HG03354 (cell line): Measurements from ENCODE around the gene PCDH15.

Source experiments
- ATAC-seq: cut with Tn5 transposase; IDR thresholded peaks from one replicate; pipeline ENCODE4 v1.9.1; 2021; ENCODE audit warnings: mild to moderate bottlenecking; ENCODE audit not compliant: unreplicated experiment, poor library complexity, severe bottlenecking

Gene PCDH15

DNA sequence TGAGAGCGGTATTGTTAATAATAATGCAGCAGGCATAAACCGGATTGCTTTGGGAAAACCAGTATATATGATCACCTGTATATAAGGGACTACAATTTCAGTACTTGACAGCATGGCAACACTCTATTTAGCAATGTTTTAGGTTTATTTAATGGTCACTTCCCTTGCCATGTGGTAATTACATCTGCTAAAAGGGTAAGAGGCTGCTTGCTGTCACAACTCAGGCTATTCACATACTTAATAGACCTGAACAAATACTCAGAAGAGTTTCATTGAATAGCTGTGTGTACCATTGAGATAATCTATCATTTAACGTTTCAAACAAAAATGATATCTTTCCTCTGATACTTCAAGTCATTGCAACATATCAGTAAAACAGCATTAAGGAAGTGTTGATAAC is 90.1 kb downstream of the PCDH15 start:
- ATAC-seq: no peak

DNA sequence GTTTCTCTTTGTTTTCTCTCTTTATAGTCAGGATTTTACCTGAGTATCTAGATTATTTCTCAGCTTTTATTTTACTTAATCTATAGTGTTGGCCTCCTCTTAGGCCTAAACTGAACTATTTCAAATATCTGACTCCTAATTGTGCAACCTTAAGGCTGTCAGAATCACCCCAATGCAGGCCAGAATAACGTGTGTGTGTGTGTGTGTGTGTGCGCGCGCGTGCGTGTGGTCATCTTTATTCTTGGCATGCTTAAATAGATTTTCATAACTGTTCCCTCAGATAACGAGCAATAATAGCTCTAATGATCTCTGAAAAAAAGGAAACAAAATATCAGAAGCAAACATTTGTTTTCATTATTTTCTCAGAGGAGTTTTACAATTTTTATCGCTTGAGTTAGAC is 92.4 kb downstream of the PCDH15 start:
- no peak for ATAC-seq

DNA sequence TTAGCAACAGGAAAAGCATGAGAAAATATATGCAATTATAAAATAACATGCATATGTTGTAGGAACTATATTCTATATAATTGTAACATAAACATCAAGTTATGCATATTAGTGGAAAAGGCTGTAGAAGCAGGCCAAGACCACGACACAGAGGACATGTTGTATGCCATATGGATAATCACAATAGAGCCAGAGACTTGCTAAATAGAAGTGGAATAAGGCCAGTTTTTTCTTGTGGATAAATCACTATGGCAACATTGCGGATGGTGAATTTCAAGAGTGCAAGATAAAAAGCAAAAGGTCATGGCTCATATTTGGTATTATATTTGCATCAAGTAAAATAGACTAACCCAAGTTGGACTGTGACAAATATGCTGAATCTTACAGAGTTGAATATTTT is 93.0 kb downstream of the PCDH15 start:
- no peak for ATAC-seq

DNA sequence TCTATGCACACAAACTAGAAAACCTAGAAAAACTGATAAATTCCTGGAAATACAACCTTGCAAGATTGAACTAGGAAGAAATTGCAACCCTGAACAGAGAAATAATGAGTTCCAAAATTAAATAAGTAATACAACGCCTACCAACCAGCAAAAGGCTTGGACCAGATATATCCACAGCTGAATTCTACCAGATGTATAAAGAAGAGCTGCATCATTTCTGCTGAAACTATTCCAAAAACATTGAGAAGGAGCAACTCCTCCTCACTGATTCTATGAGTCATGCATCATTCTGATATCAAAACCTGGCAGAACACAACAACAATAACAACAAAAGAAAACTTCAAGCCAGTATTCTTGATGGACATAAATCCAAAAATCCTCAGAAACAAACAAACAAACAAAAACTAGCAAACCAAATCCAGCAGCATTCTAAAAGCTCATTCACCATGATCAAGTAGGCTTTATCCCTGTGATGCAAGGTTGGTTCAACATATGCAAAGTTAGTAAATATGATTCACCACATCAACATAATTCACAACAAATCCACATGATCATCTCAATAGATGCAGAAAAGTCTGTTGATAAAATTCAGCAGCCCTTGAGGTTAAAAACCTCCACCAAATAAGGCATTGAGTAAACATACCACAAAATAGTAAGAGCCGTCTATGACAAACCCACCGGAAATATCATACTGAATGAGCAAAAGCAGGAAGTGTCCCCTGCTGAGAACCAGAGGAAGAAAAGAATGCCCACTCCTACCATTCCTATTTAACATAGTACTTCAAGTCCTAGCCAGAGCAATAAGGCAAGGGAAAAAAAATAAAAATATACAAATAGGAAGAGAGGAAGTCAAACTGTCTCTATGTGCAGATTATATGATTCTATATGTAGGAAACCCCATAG is 98.2 kb downstream of the PCDH15 start:
- ATAC-seq: no peak

DNA sequence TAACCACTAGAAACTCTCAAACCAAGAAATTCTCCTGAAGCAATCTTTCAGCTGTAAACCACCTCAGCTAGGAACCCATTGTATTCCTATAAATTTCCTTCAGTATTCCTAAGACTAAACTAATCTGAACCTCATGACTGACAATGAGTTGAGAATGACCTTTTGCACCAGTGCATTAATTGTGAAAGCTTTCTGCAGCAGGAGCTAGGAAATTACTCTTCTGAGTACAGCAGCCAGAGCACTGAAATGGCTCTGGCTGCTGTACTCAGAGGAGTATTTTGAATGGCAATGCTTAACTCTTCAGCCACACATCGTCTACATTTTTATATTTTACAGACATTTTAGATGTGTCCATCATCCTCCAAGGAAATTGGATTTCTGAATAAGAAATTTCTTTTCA is 109.7 kb downstream of the PCDH15 start:
- ATAC-seq: no peak

DNA sequence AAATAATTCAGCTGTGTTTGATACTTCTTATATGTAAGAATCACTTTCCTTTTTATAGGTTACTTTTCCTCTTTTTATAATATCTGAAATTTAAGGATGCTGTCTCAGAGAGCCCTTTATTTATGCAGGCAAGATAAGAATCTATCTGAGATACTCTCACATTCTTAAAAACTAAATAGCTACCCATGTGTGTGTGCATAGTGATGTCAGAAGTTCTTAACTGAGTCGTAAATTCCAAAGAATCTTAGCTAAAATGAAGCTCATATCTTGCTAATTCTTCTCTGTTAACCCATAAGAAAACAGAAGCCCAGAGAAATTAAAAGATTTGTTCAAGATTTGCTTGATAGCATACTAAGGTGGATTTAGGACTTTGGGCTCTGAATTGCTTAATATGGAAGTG is 118.5 kb downstream of the PCDH15 start:
- no peak for ATAC-seq

DNA sequence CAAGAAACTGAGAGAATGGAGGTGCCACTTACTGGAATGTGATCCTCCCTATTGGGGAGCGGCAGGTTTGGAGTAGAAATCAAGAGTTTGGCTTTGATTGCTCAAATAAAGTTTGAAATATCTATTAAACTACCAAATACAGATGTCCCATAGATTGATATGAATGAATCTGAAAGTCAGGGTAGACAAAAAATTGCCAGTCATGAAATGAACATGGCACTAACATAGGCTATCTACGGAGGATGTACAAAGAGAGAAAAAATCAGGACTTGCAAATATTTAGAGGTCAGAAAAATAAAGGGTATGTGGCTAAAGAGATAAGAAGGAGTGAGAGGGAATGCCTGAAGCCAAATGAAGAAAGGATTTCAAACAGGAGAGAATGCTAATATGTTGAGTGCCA is 119.9 kb downstream of the PCDH15 start:
- ATAC-seq: no peak

DNA sequence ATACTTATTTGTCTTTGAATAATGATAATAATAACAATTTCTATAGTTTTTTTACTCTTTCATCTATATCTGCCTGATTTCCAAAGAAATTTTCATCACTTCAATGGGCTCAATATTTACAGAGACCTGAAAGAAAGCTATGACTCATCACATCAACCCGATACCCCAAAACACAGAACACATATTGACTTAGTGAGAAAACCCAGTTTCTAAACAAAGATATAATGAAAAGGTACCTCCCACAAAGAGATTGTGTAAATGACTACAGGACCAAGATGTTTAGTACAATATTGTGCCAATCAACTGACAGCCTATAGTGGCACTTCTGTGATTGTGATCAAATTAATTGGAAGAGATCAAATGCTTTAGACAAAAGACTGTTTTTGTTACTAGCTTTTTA is 133.9 kb downstream of the PCDH15 start:
- no peak for ATAC-seq

DNA sequence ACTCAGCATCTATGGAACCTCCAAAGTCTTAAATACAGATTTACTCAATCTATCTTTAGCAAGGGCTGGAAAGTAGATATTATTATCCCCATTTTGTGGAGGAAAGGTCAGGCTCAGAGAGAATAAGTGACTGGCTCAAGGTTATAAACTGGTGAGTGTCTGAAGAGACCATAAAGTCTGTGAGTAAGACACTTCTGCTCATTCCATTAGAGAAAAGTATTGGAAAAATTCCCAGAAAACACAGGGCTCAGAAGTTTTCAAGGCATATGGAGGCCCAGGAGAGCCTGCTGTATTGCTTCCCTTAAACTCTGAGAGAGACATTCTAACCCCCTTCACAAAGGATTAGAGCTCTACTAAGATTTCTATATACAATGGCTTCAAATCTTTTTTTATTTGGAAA is 134.8 kb downstream of the PCDH15 start:
- no peak for ATAC-seq

DNA sequence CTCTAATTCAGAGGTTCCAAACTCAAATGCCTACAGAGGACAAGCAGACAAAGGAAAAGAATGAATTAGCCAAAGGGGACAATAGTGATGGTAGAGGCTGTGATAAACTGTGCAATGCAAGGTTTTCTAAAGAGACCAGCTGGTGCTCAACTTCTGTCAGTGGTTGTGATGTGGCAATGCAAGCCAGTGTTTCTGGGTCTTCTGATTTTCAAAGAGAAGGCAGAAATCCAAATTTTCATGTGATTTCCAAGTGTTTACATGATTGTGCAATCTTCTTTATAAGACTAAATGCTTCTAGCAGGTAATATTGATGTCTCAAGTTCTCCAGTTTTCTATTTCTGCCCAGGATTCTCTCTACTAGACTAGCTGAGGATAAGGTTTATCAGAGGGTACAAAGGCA is 135.9 kb downstream of the PCDH15 start:
- no peak for ATAC-seq

DNA sequence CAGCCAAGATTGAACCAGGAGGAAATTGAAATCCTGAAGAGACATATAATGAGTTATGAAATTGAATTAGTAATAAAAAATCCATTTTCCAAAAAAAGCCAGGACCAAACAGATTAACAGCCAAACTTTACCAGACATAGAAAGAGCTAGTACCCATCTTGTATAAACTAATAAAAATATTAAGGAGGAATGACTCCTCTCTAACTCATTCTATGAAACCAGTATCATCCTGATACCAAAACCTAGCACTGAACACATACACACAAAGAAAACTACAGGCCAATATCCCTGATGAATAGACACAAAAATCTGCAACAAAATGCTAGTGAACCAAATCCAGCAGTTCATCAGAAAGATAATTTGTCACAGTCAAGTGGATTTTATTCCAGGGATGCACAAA is 140.6 kb downstream of the PCDH15 start:
- ATAC-seq: no peak

DNA sequence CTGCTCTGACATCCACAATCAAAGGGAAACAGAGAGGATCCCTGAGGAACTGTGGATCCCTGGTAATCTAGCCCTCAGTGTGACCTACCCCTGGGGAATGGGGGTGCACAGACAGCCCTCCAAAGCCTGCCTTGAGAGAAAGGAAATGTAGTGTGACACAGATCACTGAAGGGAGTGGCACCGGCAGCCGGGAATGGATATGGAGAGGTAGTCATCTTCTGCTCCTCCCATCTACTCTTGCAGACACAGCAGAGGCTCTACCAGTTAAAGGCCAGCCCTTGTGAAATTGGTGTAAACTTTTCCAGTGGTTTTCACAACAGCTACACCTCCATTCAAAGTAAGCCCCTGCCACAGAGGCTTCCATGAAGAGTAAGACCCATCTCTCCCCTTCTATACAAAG is 144.4 kb downstream of the PCDH15 start:
- ATAC-seq: no peak

DNA sequence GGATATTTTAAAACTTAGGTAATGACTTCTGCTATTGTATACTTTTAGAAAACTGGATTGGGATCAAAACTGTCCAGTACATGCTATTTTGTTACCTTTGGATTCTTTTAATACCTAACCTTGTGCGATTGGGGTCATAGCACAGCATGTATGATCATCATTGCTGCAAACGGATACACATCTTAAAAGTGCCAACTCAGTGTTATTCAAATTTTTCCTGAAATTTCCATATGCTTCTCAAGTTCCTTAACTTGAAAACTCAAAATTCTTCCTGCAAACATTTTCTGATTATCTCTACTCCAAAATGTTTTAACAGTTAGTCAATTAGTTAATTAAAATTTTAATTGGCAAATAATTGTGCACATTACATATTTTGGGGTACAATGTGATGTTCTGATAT is 147.5 kb downstream of the PCDH15 start:
- no peak for ATAC-seq

DNA sequence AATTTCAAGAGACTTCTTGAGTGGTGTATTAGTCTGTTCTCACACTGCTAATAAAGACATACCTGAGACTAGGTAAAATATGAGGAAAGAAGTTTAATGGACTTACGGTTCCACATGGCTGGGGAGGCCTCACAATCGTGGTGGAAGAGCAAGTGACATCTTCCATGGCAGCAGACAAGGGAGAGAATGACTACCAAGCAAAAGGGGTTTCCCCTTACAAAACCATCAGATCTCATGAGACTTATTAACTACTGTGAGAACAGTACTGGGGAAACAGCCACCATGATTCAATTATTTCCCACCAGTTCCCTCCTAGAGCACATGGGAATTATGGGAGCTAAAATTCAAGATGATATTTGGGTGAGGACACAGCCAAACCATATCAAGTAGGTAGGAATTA is 150.5 kb downstream of the PCDH15 start:
- ATAC-seq: no peak

DNA sequence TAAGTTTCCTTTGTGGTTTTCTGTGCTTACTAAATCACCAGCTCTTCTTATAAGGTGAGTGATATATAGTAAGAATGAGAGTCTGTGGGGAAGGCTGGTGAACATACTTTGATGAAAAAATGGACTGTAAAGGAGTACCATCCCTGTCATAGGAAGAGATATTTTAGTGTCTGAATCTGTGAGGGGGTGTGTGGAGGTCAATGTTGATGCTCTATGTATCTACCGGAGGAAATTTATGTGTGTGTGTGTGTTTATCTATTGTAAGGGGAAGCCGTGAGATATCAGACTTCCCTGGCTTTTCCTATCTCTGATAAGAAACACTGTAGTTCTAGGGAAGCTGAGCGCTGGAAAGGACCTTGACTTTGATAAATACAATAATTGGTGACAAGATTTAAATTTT is 179.0 kb downstream of the PCDH15 start:
- no peak for ATAC-seq

DNA sequence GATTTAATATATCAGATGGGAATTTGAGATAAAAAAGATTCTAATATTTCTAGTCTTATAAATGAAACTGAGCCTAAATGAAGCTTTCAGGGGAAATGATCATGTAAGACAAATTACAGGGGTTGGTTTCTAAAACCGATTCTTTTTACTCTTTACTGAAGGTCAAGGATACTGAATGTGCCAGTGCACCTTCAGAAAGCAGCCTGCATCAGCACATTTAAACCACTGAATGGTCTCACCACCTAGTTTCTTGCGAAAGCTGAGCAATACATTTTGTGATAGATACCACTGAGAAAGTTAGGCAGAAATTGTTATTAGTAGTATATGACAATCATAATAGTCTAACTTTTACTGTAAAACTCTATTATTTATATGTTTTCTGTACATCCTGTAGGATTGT is 180.7 kb downstream of the PCDH15 start:
- no peak for ATAC-seq

DNA sequence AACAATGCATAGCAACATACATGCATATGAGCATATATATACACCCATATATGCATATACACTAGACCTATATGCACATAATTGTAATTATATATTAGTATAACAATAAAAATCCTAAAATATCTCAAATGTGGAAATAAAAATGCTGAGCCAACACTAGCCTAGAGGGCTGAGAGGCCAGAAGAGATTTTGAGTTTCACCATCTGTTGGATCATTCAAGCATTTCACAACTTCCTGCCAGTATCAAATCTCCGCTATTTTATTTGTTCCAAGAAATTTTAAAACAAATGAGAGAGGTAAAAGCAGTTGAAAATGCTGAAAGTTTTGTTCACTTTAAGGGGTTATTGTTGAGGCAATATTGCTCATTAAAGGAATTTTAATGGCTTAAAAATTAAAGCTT is 187.0 kb downstream of the PCDH15 start:
- ATAC-seq: no peak

DNA sequence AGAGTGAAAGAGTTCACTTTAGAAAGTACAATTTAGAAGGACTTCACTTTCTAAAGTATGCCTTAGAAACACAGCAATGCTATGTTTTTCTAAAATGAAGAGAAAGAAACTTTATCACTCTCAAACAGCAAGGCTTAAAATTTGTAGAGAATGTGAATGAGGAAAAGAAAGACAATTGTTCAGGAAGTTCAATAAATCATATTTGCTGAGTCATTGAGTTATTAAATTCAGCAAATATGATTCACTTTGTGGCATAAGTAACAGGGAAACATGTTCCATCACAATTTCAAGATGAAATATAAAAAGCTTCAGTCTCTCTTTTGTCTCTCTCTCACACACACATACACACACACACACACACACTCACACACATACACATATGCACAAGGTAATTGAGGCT is 187.9 kb downstream of the PCDH15 start:
- ATAC-seq: no peak

DNA sequence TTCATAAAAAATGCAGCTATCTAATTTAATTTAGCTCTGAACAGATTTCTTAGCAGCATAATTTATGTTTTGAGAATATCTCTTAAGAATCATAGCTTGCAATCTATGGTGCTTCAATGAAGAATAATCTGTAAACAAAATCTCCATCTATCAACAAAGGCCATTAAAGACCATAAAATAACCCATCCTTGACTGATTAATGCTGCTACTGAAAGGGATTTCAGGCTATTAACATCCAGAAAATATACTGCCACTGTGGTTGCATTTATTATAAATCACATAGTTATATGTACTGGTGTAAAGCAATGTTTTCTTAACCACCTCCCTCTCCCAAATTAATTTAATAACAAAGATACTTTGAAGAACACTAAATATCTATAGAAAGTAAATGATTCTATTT is 191.6 kb downstream of the PCDH15 start:
- ATAC-seq: no peak

DNA sequence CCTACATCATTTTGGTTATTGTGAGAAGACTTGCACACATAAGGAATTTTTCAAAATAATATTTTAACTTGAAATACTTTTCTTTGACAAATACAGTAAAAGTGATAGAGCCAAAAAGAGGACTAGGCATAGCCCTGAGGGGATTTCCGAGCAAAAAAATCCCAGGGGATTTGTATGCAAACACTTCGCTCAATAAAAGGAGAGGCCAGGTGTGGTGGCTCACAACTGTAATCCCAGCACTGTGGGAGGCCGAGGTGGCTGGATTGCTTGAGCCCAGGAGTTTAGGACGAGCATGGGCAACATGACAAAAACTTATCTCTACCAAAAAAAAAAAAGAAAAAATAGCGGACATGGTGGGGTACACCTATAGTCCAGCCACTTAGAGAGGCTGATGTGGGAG is 193.0 kb downstream of the PCDH15 start:
- no peak for ATAC-seq

DNA sequence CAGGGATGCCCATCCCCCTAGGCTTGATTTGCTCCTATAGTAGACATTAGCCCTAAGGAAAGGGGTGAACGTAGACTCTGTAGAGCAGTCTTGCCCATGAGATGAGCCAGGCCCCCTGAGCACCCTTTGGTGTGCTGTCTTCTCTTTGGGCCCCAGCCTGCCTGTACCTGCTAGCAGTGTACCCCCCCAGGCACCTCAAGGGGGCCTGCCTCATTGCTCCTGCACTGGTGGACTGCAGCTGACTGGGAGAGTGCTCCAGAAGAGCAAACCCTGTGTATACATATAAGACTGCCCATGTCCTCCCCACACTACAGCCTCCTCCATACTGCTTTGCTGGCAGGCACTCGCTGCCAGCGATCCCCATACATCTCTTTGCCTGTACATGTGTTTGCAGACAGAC is 206.7 kb downstream of the PCDH15 start:
- ATAC-seq: no peak

DNA sequence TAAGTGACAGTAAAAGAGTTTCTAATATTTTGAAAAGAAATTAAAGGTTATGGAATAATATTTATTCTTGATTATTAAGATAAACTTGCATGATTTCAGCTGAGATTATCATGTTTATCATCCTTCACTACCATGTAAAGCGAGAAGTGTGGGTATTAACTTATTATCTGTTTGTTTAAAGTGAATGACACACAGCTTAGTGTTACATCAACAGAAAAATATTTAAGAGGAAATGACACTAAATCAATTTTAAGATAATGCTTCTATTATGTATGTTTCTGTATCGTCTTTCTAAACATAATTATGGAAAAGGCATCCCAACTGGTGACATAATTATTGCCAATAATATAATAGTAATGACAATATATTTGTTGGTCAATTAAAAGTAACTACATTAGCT is 213.1 kb downstream of the PCDH15 start:
- no peak for ATAC-seq
